OCI-LY3 (cell line): ENCODE measurements around the gene IL32.
"Not testable (repeated sequence)": the region's sequence is repeated elsewhere in the genome, so short reads cannot be mapped to it uniquely, and the experiment has no call there.

ENCODE experiments used
- EZH2phosphoT487 ChIP-seq: fragments of 200-600 bp; shearing (Covaris generic); IDR thresholded peaks from 2 replicates; pipeline ENCODE4 v1.6.1; 2018; ENCODE audit warnings: antibody characterized with exemption, mixed run types, low read depth
- TF ChIP-seq, protein P1 (sequence below): fragments of 200-600, 300-600 bp; sonication (generic); IDR thresholded peaks from 2 replicates; pipeline ENCODE4 v1.5.1; 2014; ENCODE audit warnings: antibody characterized with exemption, low read length, low read depth

DNA sequence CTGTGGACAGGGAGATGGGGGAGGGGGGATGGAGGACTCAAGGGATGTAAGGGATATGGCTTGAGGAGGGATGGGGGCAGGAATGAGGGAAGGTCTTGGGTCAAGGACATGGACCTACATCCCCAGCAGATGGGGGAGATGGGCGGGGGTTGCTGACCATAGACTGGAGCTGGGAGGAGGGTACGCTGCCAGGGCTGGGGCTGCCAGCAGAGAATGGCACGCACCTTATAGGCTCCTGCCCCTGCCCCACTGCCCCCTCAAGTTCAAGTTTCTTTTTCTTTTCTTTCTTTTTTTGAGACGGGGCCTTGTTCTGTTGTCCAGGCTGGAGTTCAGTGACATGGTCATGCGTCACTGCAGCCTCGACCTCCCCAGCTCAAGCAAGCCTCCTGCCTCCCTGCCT, 10.5 kb downstream of the IL32 start:
- TF ChIP-seq, protein P1, sequence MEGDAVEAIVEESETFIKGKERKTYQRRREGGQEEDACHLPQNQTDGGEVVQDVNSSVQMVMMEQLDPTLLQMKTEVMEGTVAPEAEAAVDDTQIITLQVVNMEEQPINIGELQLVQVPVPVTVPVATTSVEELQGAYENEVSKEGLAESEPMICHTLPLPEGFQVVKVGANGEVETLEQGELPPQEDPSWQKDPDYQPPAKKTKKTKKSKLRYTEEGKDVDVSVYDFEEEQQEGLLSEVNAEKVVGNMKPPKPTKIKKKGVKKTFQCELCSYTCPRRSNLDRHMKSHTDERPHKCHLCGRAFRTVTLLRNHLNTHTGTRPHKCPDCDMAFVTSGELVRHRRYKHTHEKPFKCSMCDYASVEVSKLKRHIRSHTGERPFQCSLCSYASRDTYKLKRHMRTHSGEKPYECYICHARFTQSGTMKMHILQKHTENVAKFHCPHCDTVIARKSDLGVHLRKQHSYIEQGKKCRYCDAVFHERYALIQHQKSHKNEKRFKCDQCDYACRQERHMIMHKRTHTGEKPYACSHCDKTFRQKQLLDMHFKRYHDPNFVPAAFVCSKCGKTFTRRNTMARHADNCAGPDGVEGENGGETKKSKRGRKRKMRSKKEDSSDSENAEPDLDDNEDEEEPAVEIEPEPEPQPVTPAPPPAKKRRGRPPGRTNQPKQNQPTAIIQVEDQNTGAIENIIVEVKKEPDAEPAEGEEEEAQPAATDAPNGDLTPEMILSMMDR, result not testable (repeated sequence)
- not testable (repeated sequence) for TF ChIP-seq EZH2phosphoT487
